Gastroesophageal sphincter (tissue), 4 donors: Measurements from ENCODE around the gene NDUFS6. TPM values are rescaled to one million over a fixed set of nuclear protein-coding genes. Genes with fewer than 3 reads are reported as not detected.

Experiments
- ATAC-seq: fragments of 150-250 bp; one replicate; pipeline ENCODE4 v1.9.1; 2016; ENCODE audit warnings: mild to moderate bottlenecking, moderate library complexity
- H3K27ac ChIP-seq, 4 donors: fragments of 200-600 bp; sonication (generic) in 3 of 4; 1 replicate in 3 of 4; 2 replicates in 1 of 4; pipeline ENCODE4 v1.5.1; 2016 to 2019
- H3K27me3 ChIP-seq: fragments of 200-600 bp; sonication (generic); one replicate; pipeline ENCODE4 v1.5.1; 2019
- H3K36me3 ChIP-seq, 2 donors: fragments of 200-600 bp; sonication (generic); one replicate each; pipeline ENCODE4 v1.5.1; 2019; ENCODE audit warnings: control low read depth in 1 of 2
- H3K4me1 ChIP-seq, 3 donors: fragments of 200-600 bp; sonication (generic); 1 replicate in 2 of 3; 2 replicates in 1 of 3; pipeline ENCODE4 v1.5.1; 2016 to 2019; ENCODE audit warnings: control low read depth in 2 of 3
- H3K4me3 ChIP-seq, 2 donors: fragments of 200-600 bp; sonication (generic); one replicate each; pipeline ENCODE4 v1.5.1; 2019; ENCODE audit warnings: mild to moderate bottlenecking in 1 of 2, moderate library complexity in 1 of 2
- H3K9me3 ChIP-seq, 3 donors: fragments of 200-600 bp; sonication (generic); one replicate each; pipeline ENCODE4 v1.5.1; 2017 to 2019; ENCODE audit warnings: control low read depth in 2 of 3
- CTCF ChIP-seq, 4 experiments: fragments of 200-600 bp in 2 of 4; fragments of 450-650 bp in 2 of 4; sonication (generic) in 1 of 4; IDR thresholded peaks; one replicate each; pipeline ENCODE4 v1.5.1; 2017 to 2019; ENCODE audit warnings: antibody characterized with exemption in 4 of 4, mild to moderate bottlenecking in 2 of 4, moderate library complexity in 2 of 4
- EP300 ChIP-seq: sonication (generic); formaldehyde crosslinking; IDR thresholded peaks from one replicate; pipeline ENCODE4 v1.6.1; 2017; ENCODE audit warnings: antibody characterized with exemption, mild to moderate bottlenecking
- POLR2A ChIP-seq, 2 donors: fragments of 450-650 bp; IDR thresholded peaks; one replicate each; pipeline ENCODE4 v1.6.1; 2017; ENCODE audit warnings: antibody characterized with exemption in 2 of 2, mild to moderate bottlenecking in 2 of 2, moderate library complexity in 1 of 2
- POLR2AphosphoS5 ChIP-seq: sonication (generic); formaldehyde crosslinking; IDR thresholded peaks from one replicate; pipeline ENCODE4 v1.6.1; 2017; ENCODE audit warnings: antibody characterized with exemption
- WGBS, 2 donors: methylation state at CpG; one replicate each; pipeline ENCODE4 v1.1.5; 2018; ENCODE audit warnings: low coverage in 1 of 2; 5-methylcytosine and 5-hydroxymethylcytosine counted together
- total RNA-seq, 4 donors: library from RNA; depleted of rRNA; stranded (reverse); fragments of >200 nt; gene quantifications; one replicate each; pipeline ENCODE4 v1.1.0, GENCODE V29; 2016

NDUFS6 gene
- total RNA-seq, 4 donors from 2014 or later = 44.6 to 82.9 (median 51.6) TPM

- 76% methylated on average over 5 of the region's 6 CpGs; no CpG with 5 or more reads in 1 of the 2 donors for WGBS, 2 donors
- Histone ChIP-seq H3K27me3 (peaks cover 27% of the 10 kb centered on the region), H3K27ac (no peak overlapping the region), H3K36me3 (no peaks in the 10 kb centered on the region), H3K9me3 (peaks cover 0 to 6% (median 0%) of the 10 kb centered on the region in 3 donors), H3K4me3 (no peak overlapping the region), H3K4me1 (no peaks in the 10 kb centered on the region)
- TF ChIP-seq CTCF (IDR thresholded peaks at IDR 0.05) (no peak), POLR2A (IDR thresholded peaks at IDR 0.05) (no peak), POLR2AphosphoS5 (no peak), EP300 (no peak)
- ATAC-seq = no peak
Measured at GRCh38 chr5:1776831-1777230, 24.4 kb upstream of the NDUFS6 start.

- no peak overlapping the region for H3K4me3 ChIP-seq
- H3K36me3 ChIP-seq = no peaks in the 10 kb centered on the region
- no peak for ATAC-seq
- WGBS, 2 donors = 81% methylated on average over 6 of the region's 31 CpGs; no CpG with 5 or more reads in 1 of the 2 donors
- H3K27me3 ChIP-seq = peaks cover 26% of the 10 kb centered on the region
- TF ChIP-seq POLR2A (IDR thresholded peaks at IDR 0.05) = no peak
- H3K9me3 ChIP-seq = peaks cover 0 to 6% (median 0%) of the 10 kb centered on the region in 3 donors
- H3K4me1 ChIP-seq = no peaks in the 10 kb centered on the region
- H3K27ac ChIP-seq = no peak overlapping the region
Measured at GRCh38 chr5:1777281-1778137, 23.7 kb upstream of the NDUFS6 start.

- H3K4me1 ChIP-seq = no peaks in the 10 kb centered on the region
- H3K27ac ChIP-seq = no peak overlapping the region
- WGBS, 2 donors = 63 to 68% methylated on average over 7 to 8 of the region's 19 CpGs
- no peak overlapping the region for H3K4me3 ChIP-seq
- no peak for TF ChIP-seq POLR2A (IDR thresholded peaks at IDR 0.05)
- TF ChIP-seq CTCF (IDR thresholded peaks at IDR 0.05) = no peak
- TF ChIP-seq POLR2AphosphoS5 = no peak
- TF ChIP-seq EP300 = no peak
- ATAC-seq = no peak
- H3K27me3 ChIP-seq = peaks cover 29% of the 10 kb centered on the region
- H3K36me3 ChIP-seq = no peaks in the 10 kb centered on the region
- peaks cover 0 to 6% (median 0%) of the 10 kb centered on the region in 3 donors for H3K9me3 ChIP-seq
Measured at GRCh38 chr5:1778138-1779020, 22.8 kb upstream of the NDUFS6 start.

GRCh38 chr5:1779021-1779680 lies 22.1 kb upstream of the NDUFS6 start:
- H3K4me1 ChIP-seq = no peaks in the 10 kb centered on the region
- H3K27me3 ChIP-seq = peaks cover 31% of the 10 kb centered on the region
- H3K4me3 ChIP-seq = no peak overlapping the region
- peaks cover 0 to 6% (median 0%) of the 10 kb centered on the region in 3 donors for H3K9me3 ChIP-seq
- H3K27ac ChIP-seq = no peak overlapping the region
- no peak for TF ChIP-seq CTCF (IDR thresholded peaks at IDR 0.05)
- no peak for TF ChIP-seq EP300
- TF ChIP-seq POLR2AphosphoS5 = no peak
- no peak for TF ChIP-seq POLR2A (IDR thresholded peaks at IDR 0.05)
- WGBS, 2 donors = 77 to 79% methylated on average over 5 to 11 of the region's 32 CpGs
- no peak for ATAC-seq
- H3K36me3 ChIP-seq = no peaks in the 10 kb centered on the region
